ENCODE data around the gene TBC1D21. TPM values are rescaled to one million over a fixed set of nuclear protein-coding genes. Genes with fewer than 3 reads are reported as not detected.

TBC1D21 gene
- total RNA-seq, 1 experiment from 2014 or later, result not detected

GRCh38 chr15:73885954-73886700 lies 12.8 kb downstream of the TBC1D21 start:
- no peaks in the 10 kb centered on the region for H3F3A ChIP-seq (ENCODE audit: insufficient read depth, low read depth)
- intact Hi-C loops (cut with micrococcal nuclease; ENCODE audit: unreplicated experiment), result no loop called here
- DNase-seq, result no peak
- no peak overlapping the region for H3K4me3 ChIP-seq
- H3K9me2 ChIP-seq (ENCODE audit: insufficient read depth), result no peaks in the 10 kb centered on the region
- POLR2A ChIA-PET (ENCODE audit: unreplicated experiment), result no interaction called here
- no peaks in the 10 kb centered on the region for H4K20me1 ChIP-seq (ENCODE audit: insufficient read depth)
- CTCF ChIA-PET, result no interaction called here
- TF ChIP-seq CTCF (conservative IDR thresholded peaks at IDR 0.05) (no peak), EZH2 (IDR thresholded peaks at IDR 0.05; ENCODE audit: low read depth) (no peak)
- no peaks in the 10 kb centered on the region for H3K4me1 ChIP-seq (replicated peaks; ENCODE audit: insufficient read depth)
- no peak overlapping the region for H2AFZ ChIP-seq
- BruUV-seq (replicated peaks), result no TSS peak
- no peak overlapping the region for H3K27ac ChIP-seq
- no peak overlapping the region for H3K4me2 ChIP-seq
- no peaks in the 10 kb centered on the region for H3K36me3 ChIP-seq (ENCODE audit: low read depth)
- no peaks in the 10 kb centered on the region for H3K79me2 ChIP-seq (ENCODE audit: low read depth)
- peaks cover 70% of the 10 kb centered on the region for H3K27me3 ChIP-seq (ENCODE audit: insufficient read depth, low read depth)
- H3K9me3 ChIP-seq (ENCODE audit: insufficient read depth, low read depth), result no peaks in the 10 kb centered on the region

GRCh38 chr15:73886717-73887345 lies 13.5 kb downstream of the TBC1D21 start:
- no peaks in the 10 kb centered on the region for H3K79me2 ChIP-seq (ENCODE audit: low read depth)
- intact Hi-C loops (cut with micrococcal nuclease; ENCODE audit: unreplicated experiment), result no loop called here
- H3K4me2 ChIP-seq, result no peak overlapping the region
- H3K27me3 ChIP-seq (ENCODE audit: insufficient read depth, low read depth), result peaks cover 75% of the 10 kb centered on the region
- H2AFZ ChIP-seq, result no peak overlapping the region
- no peaks in the 10 kb centered on the region for H3K4me1 ChIP-seq (replicated peaks; ENCODE audit: insufficient read depth)
- H3F3A ChIP-seq (ENCODE audit: insufficient read depth, low read depth), result no peaks in the 10 kb centered on the region
- H3K4me3 ChIP-seq, result no peak overlapping the region
- H3K27ac ChIP-seq, result no peak overlapping the region
- CTCF ChIA-PET, result no interaction called here
- BruUV-seq (replicated peaks), result no TSS peak
- no peak for DNase-seq
- H3K36me3 ChIP-seq (ENCODE audit: low read depth), result no peaks in the 10 kb centered on the region
- H3K9me2 ChIP-seq (ENCODE audit: insufficient read depth), result no peaks in the 10 kb centered on the region
- POLR2A ChIA-PET (ENCODE audit: unreplicated experiment), result no interaction called here
- H4K20me1 ChIP-seq (ENCODE audit: insufficient read depth), result no peaks in the 10 kb centered on the region
- H3K9me3 ChIP-seq (ENCODE audit: insufficient read depth, low read depth), result no peaks in the 10 kb centered on the region
- no peak for TF ChIP-seq EZH2 (IDR thresholded peaks at IDR 0.05; ENCODE audit: low read depth)
- no peak for TF ChIP-seq CTCF (conservative IDR thresholded peaks at IDR 0.05)

- intact Hi-C loops (cut with micrococcal nuclease; ENCODE audit: unreplicated experiment), result no loop called here
- ChIA-PET POLR2A (ENCODE audit: unreplicated experiment) (interaction anchor here (0.6 kb wide), 1 partner anchor 24 kb away, joined by 3 read pairs; no protein-coding TSS in a partner anchor), CTCF (no interaction called here)
- TF ChIP-seq CTCF (conservative IDR thresholded peaks at IDR 0.05), result no peak
- no peak for TF ChIP-seq EZH2 (IDR thresholded peaks at IDR 0.05; ENCODE audit: low read depth)
- Histone ChIP-seq H3K79me2 (ENCODE audit: low read depth) (no peaks in the 10 kb centered on the region), H2AFZ (no peak overlapping the region), H4K20me1 (ENCODE audit: insufficient read depth) (no peaks in the 10 kb centered on the region), H3K27me3 (ENCODE audit: insufficient read depth, low read depth) (peaks cover 72% of the 10 kb centered on the region), H3K27ac (no peak overlapping the region), H3K4me1 (replicated peaks; ENCODE audit: insufficient read depth) (no peaks in the 10 kb centered on the region), H3K9me3 (ENCODE audit: insufficient read depth, low read depth) (no peaks in the 10 kb centered on the region), H3F3A (ENCODE audit: insufficient read depth, low read depth) (no peaks in the 10 kb centered on the region), H3K4me2 (no peak overlapping the region), H3K4me3 (no peak overlapping the region), H3K9me2 (ENCODE audit: insufficient read depth) (no peaks in the 10 kb centered on the region), H3K36me3 (ENCODE audit: low read depth) (no peaks in the 10 kb centered on the region)
- DNase-seq, result no peak
- no TSS peak for BruUV-seq (replicated peaks)
Measured at GRCh38 chr15:73887481-73887880, 14.1 kb downstream of the TBC1D21 start.

Data from PC-9 (cell line).